Epithelial cell of esophagus (primary cell): Measurements from ENCODE around the gene TKT.

ENCODE experiments used
- DNase-seq: peaks from one replicate; pipeline ENCODE4 v3.0.0; 2010; ENCODE audit warnings: low read depth
- H3K4me3 ChIP-seq: 2 replicates; pipeline ENCODE4 v1.5.1; 2011; ENCODE audit warnings: mild to moderate bottlenecking, low read length, control low read depth
- CTCF ChIP-seq: IDR thresholded peaks from 2 replicates; pipeline ENCODE4 v1.5.1; 2011; ENCODE audit warnings: low read depth, mild to moderate bottlenecking, low read length, control low read depth, inconsistent platforms; ENCODE audit not compliant: insufficient read depth; ENCODE audit errors: missing control alignments

The TKT gene

GRCh38 chr3:53190659-53191058, 65.2 kb downstream of the TKT start:
- no peak for DNase-seq
- no peak overlapping the region for H3K4me3 ChIP-seq
- no peak for TF ChIP-seq CTCF

DNA sequence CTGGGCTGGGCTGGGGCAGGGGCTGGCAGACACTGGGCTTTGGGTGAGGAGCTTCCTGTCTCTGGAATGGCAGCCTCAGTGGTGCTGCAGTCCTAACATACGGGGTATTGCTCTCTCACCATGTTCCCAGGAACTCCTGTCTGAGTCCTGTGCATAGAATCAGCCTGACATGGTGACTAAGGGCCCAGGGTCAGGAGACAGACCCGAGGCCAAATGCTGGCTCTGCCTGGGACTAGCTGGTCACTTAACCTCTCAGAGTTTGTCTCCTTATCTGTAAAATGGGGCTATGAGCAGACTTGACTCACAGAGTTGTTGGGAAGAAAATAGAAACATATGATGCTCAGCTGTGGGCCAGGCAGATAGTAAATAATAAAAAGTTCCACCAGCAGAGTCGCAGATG, 66.5 kb downstream of the TKT start:
- no peak for DNase-seq
- no peak for TF ChIP-seq CTCF
- no peak overlapping the region for H3K4me3 ChIP-seq

GRCh38 chr3:53188720-53189119, 67.1 kb downstream of the TKT start:
- TF ChIP-seq CTCF: no peak
- no peak for DNase-seq

GRCh38 chr3:53188136-53188685, 67.6 kb downstream of the TKT start:
- no peak for TF ChIP-seq CTCF
- H3K4me3 ChIP-seq: no peak overlapping the region

More at GRCh38 chr3:53188720-53189119, 67.1 kb downstream of the TKT start:
- no peak overlapping the region for H3K4me3 ChIP-seq

DNA sequence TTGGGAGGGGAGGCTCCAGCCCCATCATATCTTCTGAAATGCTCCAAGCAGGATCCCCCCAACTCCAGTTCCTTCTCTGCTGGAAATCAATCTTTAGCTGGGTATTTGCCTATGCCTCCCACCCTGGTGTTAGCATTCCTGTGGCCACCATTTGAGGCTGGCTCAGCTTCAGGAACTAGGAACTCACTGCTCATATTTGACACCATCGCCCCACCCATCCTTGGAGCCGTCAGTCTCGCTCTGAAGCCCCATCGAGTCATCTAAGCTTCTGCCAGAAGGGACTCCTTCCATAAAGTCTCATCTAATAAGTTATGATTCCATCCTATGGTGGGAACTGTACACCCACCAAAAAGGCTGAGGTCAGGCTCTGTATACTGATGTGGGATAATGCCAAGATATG, 68.4 kb downstream of the TKT start:
- no peak for TF ChIP-seq CTCF
- no peak for DNase-seq
- H3K4me3 ChIP-seq: no peak overlapping the region

More at GRCh38 chr3:53188136-53188685, 67.6 kb downstream of the TKT start:
- no peak for DNase-seq

- no peak for TF ChIP-seq CTCF
- no peak for DNase-seq
- no peak overlapping the region for H3K4me3 ChIP-seq
Observed at GRCh38 chr3:53186726-53187125, 69.1 kb downstream of the TKT start.

GRCh38 chr3:53185761-53186465, 69.9 kb downstream of the TKT start:
- TF ChIP-seq CTCF: no peak
- no peak for DNase-seq

More at GRCh38 chr3:53185761-53186465, 69.9 kb downstream of the TKT start:
- no peak overlapping the region for H3K4me3 ChIP-seq
